Osteoblast (primary cell): Measurements from ENCODE around the gene GRAMD1B. TPM values are rescaled to one million over a fixed set of nuclear protein-coding genes. Genes with fewer than 3 reads are reported as not detected.

Experiments
- DNase-seq: peaks from one replicate; pipeline ENCODE4 v3.0.0; 2011; ENCODE audit warnings: low spot score, mixed read lengths; ENCODE audit not compliant: insufficient read length; ENCODE audit errors: missing footprints
- H2AFZ ChIP-seq: 2 replicates; pipeline ENCODE4 v1.6.0; 2011; ENCODE audit warnings: mild to moderate bottlenecking, low read length
- H3K27ac ChIP-seq: 2 replicates; pipeline ENCODE4 v1.5.1; 2011; ENCODE audit warnings: mild to moderate bottlenecking, low read depth, low read length, moderate library complexity
- H3K27me3 ChIP-seq: 2 replicates; pipeline ENCODE4 v1.6.0; 2012; ENCODE audit warnings: mild to moderate bottlenecking, control low read depth, inconsistent platforms, low read length, moderate library complexity; ENCODE audit not compliant: insufficient read depth
- H3K36me3 ChIP-seq: 2 replicates; pipeline ENCODE4 v1.5.1; 2011; ENCODE audit warnings: mild to moderate bottlenecking, low read length, control low read depth, moderate library complexity; ENCODE audit not compliant: insufficient read depth
- H3K4me1 ChIP-seq: 2 replicates; pipeline ENCODE4 v1.5.1; 2011; ENCODE audit warnings: mild to moderate bottlenecking, low read length, control low read depth, moderate library complexity; ENCODE audit not compliant: insufficient read depth
- H3K4me2 ChIP-seq: 2 replicates; pipeline ENCODE4 v1.6.0; 2011; ENCODE audit warnings: mild to moderate bottlenecking, low read length; ENCODE audit not compliant: insufficient read depth
- H3K4me3 ChIP-seq: fragments of 200-600 bp; sonication (generic); 3 replicates; pipeline ENCODE4 v1.5.1; 2012; ENCODE audit warnings: mild to moderate bottlenecking, low read length, inconsistent platforms; ENCODE audit not compliant: insufficient read depth
- H3K79me2 ChIP-seq: 2 replicates; pipeline ENCODE4 v1.6.0; 2012; ENCODE audit warnings: mild to moderate bottlenecking, low read length, control low read depth, inconsistent platforms; ENCODE audit not compliant: insufficient read depth
- H3K9me3 ChIP-seq: 2 replicates; pipeline ENCODE4 v1.5.1; 2011; ENCODE audit warnings: low read depth, low read length, control low read depth
- H4K20me1 ChIP-seq: 2 replicates; pipeline ENCODE4 v1.6.0; 2012; ENCODE audit warnings: mild to moderate bottlenecking, low read length, control low read depth; ENCODE audit not compliant: insufficient read depth
- CTCF ChIP-seq: IDR thresholded peaks from 2 replicates; pipeline ENCODE4 v1.5.1; 2011; ENCODE audit warnings: mild to moderate bottlenecking, low read depth, low read length, moderate library complexity; ENCODE audit errors: extremely low read depth
- total RNA-seq: library from RNA; depleted of rRNA; stranded (reverse); fragments of >200 nt; gene quantifications from 2 replicates; pipeline ENCODE4 v1.2.3, GENCODE V29; 2012

GRAMD1B gene
- total RNA-seq, 1 donor, result 15.2 TPM

GRCh38 chr11:123439616-123440015 lies 9.5 kb downstream of the GRAMD1B start:
- peaks cover 24% of the 10 kb centered on the region for H3K4me1 ChIP-seq
- peaks cover 92% of the 10 kb centered on the region for H3K79me2 ChIP-seq
- H3K27me3 ChIP-seq, result no peaks in the 10 kb centered on the region
- no peak for DNase-seq
- peaks cover 10% of the 10 kb centered on the region for H3K36me3 ChIP-seq
- TF ChIP-seq CTCF, result no peak
- peak overlapping the region; percentile 53 for H2AFZ ChIP-seq
- peak overlapping the region; percentile 15 for H3K4me2 ChIP-seq
- H4K20me1 ChIP-seq, result peaks cover 12% of the 10 kb centered on the region
- peak overlapping the region; percentile 21 for H3K27ac ChIP-seq
- no peaks in the 10 kb centered on the region for H3K9me3 ChIP-seq
- no peak overlapping the region for H3K4me3 ChIP-seq

GRCh38 chr11:123441161-123441560 lies 11.1 kb downstream of the GRAMD1B start:
- H4K20me1 ChIP-seq, result peaks cover 8% of the 10 kb centered on the region
- H2AFZ ChIP-seq, result no peak overlapping the region
- H3K27me3 ChIP-seq, result no peaks in the 10 kb centered on the region
- peaks cover 24% of the 10 kb centered on the region for H3K4me1 ChIP-seq
- DNase-seq, result no peak
- H3K4me2 ChIP-seq, result no peak overlapping the region
- no peak for TF ChIP-seq CTCF
- H3K9me3 ChIP-seq, result no peaks in the 10 kb centered on the region
- no peak overlapping the region for H3K4me3 ChIP-seq
- H3K27ac ChIP-seq, result no peak overlapping the region
- peaks cover 91% of the 10 kb centered on the region for H3K79me2 ChIP-seq
- peaks cover 8% of the 10 kb centered on the region for H3K36me3 ChIP-seq

GRCh38 chr11:123443851-123444623 lies 14.0 kb downstream of the GRAMD1B start:
- no peak overlapping the region for H3K27ac ChIP-seq
- no peak overlapping the region for H3K4me2 ChIP-seq
- DNase-seq, result no peak
- no peak overlapping the region for H3K4me3 ChIP-seq
- H3K9me3 ChIP-seq, result no peaks in the 10 kb centered on the region
- peaks cover 88% of the 10 kb centered on the region for H3K79me2 ChIP-seq
- peaks cover 8% of the 10 kb centered on the region for H4K20me1 ChIP-seq
- H3K36me3 ChIP-seq, result peaks cover 4% of the 10 kb centered on the region
- no peaks in the 10 kb centered on the region for H3K27me3 ChIP-seq
- TF ChIP-seq CTCF, result no peak
- no peak overlapping the region for H2AFZ ChIP-seq
- peaks cover 7% of the 10 kb centered on the region for H3K4me1 ChIP-seq

GRCh38 chr11:123448823-123449222 lies 18.8 kb downstream of the GRAMD1B start:
- H3K79me2 ChIP-seq, result peaks cover 82% of the 10 kb centered on the region
- no peak overlapping the region for H2AFZ ChIP-seq
- no peak overlapping the region for H3K4me3 ChIP-seq
- H4K20me1 ChIP-seq, result peaks cover 5% of the 10 kb centered on the region
- TF ChIP-seq CTCF, result no peak
- peaks cover 19% of the 10 kb centered on the region for H3K4me1 ChIP-seq
- H3K27ac ChIP-seq, result no peak overlapping the region
- no peaks in the 10 kb centered on the region for H3K27me3 ChIP-seq
- no peak for DNase-seq
- H3K36me3 ChIP-seq, result peaks cover 4% of the 10 kb centered on the region
- no peak overlapping the region for H3K4me2 ChIP-seq
- H3K9me3 ChIP-seq, result no peaks in the 10 kb centered on the region
